Mesodermal cell (in vitro differentiated cells): ENCODE data around the gene ABCB11.

ENCODE experiments used
- H3K27ac ChIP-seq: 2 replicates; pipeline ENCODE4 v1.7.0; 2013; ENCODE audit warnings: mild to moderate bottlenecking, low read depth, low read length, moderate library complexity; ENCODE audit not compliant: severe bottlenecking
- H3K36me3 ChIP-seq: 2 replicates; pipeline ENCODE4 v1.7.1; 2013; ENCODE audit warnings: mild to moderate bottlenecking, low read length, moderate library complexity; ENCODE audit not compliant: control insufficient read depth, insufficient read depth
- H3K4me1 ChIP-seq: one replicate; pipeline ENCODE4 v1.7.1; 2013; ENCODE audit warnings: mild to moderate bottlenecking, low read length; ENCODE audit not compliant: insufficient read depth, control insufficient read depth, poor library complexity, severe bottlenecking
- H3K4me3 ChIP-seq: 2 replicates; pipeline ENCODE4 v1.7.0; 2013; ENCODE audit warnings: low read length, control low read depth, mild to moderate bottlenecking; ENCODE audit not compliant: insufficient read depth, poor library complexity, severe bottlenecking; ENCODE audit errors: extremely low read depth
- H3K9me3 ChIP-seq: 2 replicates; pipeline ENCODE4 v1.7.1; 2013; ENCODE audit warnings: mild to moderate bottlenecking, low read length, moderate library complexity; ENCODE audit not compliant: control insufficient read depth
- WGBS, 2 experiments: methylation state at CpG; one replicate each; pipeline ENCODE4 v1.1.5; 2013; ENCODE audit warnings: missing lambda C conversion rate in 2 of 2; ENCODE audit not compliant: insufficient coverage in 2 of 2; 5-methylcytosine and 5-hydroxymethylcytosine counted together

Gene ABCB11

DNA sequence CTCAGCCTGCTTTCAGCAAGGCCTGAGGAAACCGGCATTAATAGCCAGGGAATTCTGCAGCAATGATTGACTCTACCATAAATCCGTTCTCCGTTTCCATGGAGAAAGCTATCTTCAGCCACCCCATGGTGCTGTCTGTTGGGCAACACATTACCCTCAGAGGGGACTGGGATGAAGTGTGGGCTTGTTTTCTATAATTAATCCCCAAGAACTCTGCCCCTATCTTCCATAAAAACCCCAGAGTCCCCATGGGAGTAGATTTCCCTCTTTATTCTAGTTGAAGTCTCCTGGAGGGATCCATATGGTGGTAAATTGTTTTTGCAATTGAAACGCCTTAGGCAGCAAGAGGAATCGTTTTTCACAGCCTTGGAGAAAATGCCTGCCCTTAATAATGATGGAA is 120.8 kb downstream of the ABCB11 start:
- Histone ChIP-seq H3K27ac (no peak overlapping the region), H3K9me3 (no peaks in the 10 kb centered on the region), H3K36me3 (no peaks in the 10 kb centered on the region), H3K4me1 (no peaks in the 10 kb centered on the region), H3K4me3 (no peak overlapping the region)
- WGBS, 2 experiments = 83 to 86% methylated on average over 1 of the region's 5 CpGs

DNA sequence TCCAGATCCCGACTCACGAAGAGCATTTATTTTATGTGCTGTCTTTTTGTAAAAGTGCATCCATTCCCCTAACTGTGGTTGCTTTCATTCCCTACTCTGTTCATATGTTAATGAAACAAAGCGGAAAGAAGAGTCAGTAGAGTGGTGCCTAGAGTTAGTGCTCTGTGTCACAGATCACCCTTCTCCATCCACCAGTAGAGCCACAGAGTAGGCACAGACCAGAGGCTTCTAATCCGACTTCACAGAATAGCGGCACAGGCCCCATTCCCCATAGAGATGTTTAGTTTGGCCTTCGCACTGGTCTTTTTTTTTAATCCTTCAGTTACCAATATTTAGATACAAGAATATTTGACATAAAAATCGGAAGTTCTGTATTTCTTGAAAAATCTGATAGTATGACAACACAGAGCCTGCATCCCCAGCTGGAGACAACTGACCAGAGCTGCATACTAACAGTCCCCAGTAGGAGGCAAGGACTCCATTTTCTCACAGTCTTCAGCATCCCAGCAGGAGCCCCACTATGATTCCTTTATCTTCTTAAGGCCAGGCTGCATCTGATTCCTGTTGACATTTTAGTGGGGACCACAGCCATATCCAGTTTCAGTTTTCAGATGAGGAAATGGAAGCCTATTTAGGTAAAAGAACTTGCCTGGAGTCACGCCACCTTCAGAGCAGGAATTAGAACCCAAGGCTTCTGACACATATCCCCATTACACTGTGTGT is 123.0 kb downstream of the ABCB11 start:
- Histone ChIP-seq H3K27ac (no peak overlapping the region), H3K4me1 (no peaks in the 10 kb centered on the region), H3K4me3 (no peak overlapping the region), H3K36me3 (no peaks in the 10 kb centered on the region), H3K9me3 (no peaks in the 10 kb centered on the region)
- WGBS, 2 experiments = 67% methylated on average over 1 of the region's 8 CpGs; no CpG with 5 or more reads in 1 of the 2 experiments

DNA sequence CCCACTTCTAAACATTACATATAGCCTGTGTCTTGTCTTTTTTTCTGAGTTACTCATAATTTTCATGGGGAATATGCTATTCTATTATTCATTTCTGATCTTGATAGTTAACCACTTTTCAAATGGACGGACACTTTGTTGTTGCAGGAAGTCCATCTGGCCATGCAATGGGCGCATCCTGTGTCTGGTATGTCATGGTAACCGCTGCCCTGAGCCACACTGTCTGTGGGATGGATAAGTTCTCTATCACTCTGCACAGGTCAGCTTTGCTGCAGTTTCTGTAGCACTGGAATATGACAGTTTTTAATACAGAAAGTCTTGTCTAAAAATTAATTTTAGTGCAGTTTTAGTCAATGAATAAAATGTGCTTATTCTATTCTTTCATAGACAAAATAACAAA is 126.8 kb downstream of the ABCB11 start:
- Histone ChIP-seq H3K36me3 (no peaks in the 10 kb centered on the region), H3K9me3 (no peaks in the 10 kb centered on the region), H3K4me3 (no peak overlapping the region), H3K27ac (no peak overlapping the region), H3K4me1 (no peaks in the 10 kb centered on the region)
- WGBS, 2 experiments = 90 to 100% methylated on average over 1 to 3 of the region's 3 CpGs

DNA sequence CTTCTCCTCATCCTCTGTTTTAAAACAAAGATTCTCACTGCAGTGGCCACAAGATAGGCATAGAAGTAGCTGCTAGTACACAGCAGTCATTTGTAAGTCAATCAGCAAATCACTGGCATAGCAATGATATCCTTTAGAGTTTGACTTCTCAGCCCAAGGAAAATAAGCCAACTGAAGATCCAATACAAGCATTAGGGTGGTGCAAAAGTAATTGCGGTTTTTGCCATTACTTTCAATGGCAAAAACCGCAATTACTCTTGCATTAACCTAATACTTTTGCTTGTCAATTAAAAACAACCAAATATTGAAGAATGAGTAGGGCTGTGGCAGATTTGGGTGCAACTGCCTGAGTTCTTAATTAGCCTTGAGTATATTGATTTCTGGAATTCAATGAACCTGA is 127.2 kb downstream of the ABCB11 start:
- no peaks in the 10 kb centered on the region for H3K36me3 ChIP-seq
- H3K4me3 ChIP-seq = no peak overlapping the region
- H3K27ac ChIP-seq = no peak overlapping the region
- no peaks in the 10 kb centered on the region for H3K4me1 ChIP-seq
- no peaks in the 10 kb centered on the region for H3K9me3 ChIP-seq
- WGBS, 2 experiments = no CpG with 5 or more reads among the region's 2 CpGs

DNA sequence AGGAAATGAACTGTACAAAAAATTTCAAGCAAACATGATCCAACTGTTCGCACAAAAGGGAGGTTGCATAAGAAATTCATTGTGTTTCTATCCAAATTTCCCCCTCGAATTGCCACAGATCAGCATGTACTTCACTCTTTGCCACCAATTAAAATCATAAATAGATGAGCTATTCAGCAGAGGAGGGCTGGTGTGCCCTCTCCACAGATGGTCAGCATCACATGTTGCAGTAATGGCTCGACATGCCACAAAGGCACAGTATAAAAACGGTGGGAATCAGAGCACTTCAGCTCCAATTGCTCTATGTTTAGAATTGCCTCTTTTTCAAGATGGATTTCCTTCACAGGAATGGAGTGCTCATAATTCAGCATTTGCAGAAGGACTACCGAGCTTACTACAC is 130.1 kb downstream of the ABCB11 start, which contains the start of gene G6PC2:
Gene G6PC2 (plus strand): TSS at position 289 of the 400 bp plus-strand sequence. CDS start 41 bp downstream, at position 330.
- Histone ChIP-seq H3K9me3 (no peaks in the 10 kb centered on the region), H3K4me1 (no peaks in the 10 kb centered on the region), H3K27ac (no peak within 1 kb of the TSS), H3K4me3 (no peak within 1 kb of the TSS), H3K36me3 (no peaks in the 10 kb centered on the region)
- WGBS, 2 experiments = 82 to 89% methylated on average over 3 to 5 of the region's 5 CpGs

DNA sequence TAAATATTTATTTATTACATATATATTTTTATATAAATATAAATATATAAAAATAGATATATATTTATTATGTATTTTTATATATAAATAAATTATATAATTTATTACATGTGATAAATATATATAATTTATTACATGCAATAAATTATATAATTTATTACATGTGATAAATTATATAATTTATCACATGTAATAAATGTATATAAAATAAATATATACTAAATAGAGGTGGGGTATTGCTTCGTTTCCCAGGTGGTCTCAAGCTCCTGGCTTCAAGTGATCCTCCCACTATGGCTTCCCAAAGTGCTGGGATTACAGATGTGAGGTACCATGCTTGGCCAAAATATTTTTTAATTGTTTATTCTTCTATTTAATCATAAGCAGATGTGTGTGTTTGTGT is 133.7 kb downstream of the ABCB11 start:
- Histone ChIP-seq H3K4me3 (no peak overlapping the region), H3K27ac (no peak overlapping the region), H3K9me3 (no peaks in the 10 kb centered on the region), H3K4me1 (no peaks in the 10 kb centered on the region), H3K36me3 (no peaks in the 10 kb centered on the region)
- WGBS, 2 experiments = no CpG with 5 or more reads among the region's 1 CpG

DNA sequence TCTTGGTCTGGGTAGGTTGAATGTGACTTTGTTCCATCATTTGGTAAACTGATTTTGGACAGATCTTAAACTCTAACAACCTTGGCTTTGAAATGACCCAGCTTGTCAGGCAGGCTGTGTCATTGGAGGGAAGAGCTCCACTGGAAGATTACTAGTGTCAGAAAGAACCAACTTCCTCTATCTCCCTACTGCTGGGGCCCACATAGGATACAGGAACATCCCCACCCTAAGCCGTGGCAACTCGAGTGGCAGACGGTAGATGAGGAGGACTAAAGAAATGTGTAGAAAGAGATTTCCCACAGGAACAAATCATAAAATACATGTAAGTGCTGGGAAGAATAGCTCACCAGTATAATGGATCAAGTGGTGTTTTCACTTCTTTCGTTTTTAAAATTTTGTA is 134.3 kb downstream of the ABCB11 start:
- no CpG with 5 or more reads among the region's 4 CpGs for WGBS, 2 experiments
- Histone ChIP-seq H3K9me3 (no peaks in the 10 kb centered on the region), H3K27ac (no peak overlapping the region), H3K4me3 (no peak overlapping the region), H3K4me1 (no peaks in the 10 kb centered on the region), H3K36me3 (no peaks in the 10 kb centered on the region)

DNA sequence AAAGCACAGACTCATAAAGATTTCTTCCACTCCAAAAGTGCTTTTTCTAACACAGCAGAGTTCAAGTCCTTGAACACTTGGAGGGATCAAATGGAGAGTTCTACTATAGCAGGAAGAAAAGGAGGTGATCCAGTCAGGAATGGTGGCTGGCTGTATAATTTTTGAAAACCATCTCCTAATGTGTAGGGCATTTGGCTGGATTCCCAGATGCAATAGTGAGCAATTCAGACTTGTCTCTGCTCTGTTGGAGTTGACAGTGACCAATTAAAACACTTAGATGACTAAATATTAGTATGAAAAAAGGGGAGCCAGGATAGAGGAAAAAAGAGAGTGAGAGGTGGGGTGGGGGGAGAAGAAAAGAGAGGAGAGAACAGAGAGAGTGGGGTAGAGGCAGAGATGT is 135.4 kb downstream of the ABCB11 start:
- H3K27ac ChIP-seq = no peak overlapping the region
- no peak overlapping the region for H3K4me3 ChIP-seq
- no peaks in the 10 kb centered on the region for H3K36me3 ChIP-seq
- H3K9me3 ChIP-seq = no peaks in the 10 kb centered on the region
- no peaks in the 10 kb centered on the region for H3K4me1 ChIP-seq

DNA sequence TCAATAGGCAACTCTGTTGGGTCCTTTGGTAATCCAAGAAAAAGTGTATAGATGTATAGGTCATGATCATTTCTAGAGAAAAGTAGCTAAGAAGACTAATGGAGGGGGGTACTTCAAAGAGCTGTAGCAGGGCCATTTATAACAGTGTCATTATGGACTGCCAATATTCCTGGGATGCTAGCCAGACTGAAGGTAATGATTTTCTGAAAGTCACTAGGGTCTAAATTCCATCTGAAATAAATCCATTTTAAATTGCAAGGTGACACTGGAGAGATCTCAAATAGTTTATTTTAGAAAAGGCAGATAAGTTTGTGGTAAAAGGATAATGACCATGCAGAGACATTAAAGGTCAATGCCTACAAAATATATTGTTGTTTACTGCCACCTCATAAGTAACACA is 136.4 kb downstream of the ABCB11 start:
- no peak overlapping the region for H3K27ac ChIP-seq
- no peaks in the 10 kb centered on the region for H3K4me1 ChIP-seq
- H3K4me3 ChIP-seq = no peak overlapping the region
- no peaks in the 10 kb centered on the region for H3K36me3 ChIP-seq
- no peaks in the 10 kb centered on the region for H3K9me3 ChIP-seq

DNA sequence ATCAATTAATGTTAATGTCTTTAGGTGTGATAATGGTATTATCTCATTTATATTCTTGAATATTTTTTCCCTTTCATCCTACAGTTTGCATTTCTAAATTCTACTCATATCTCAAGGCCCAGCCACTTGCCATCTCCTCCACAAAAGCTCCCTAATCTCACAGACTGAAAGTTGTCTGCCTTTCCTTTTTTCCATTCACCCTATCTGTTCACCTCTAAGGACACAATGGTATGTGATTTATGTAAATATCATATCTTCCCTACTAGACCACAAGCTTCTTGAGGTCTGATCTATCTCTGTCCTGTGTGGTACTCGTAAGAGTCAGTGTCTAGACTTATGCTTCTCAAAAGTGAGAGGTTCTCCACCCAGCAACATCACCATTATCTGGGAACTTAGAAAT is 137.0 kb downstream of the ABCB11 start:
- no peaks in the 10 kb centered on the region for H3K4me1 ChIP-seq
- no peaks in the 10 kb centered on the region for H3K36me3 ChIP-seq
- WGBS, 2 experiments = no CpG with 5 or more reads among the region's 1 CpG
- no peaks in the 10 kb centered on the region for H3K9me3 ChIP-seq
- no peak overlapping the region for H3K27ac ChIP-seq
- H3K4me3 ChIP-seq = no peak overlapping the region

DNA sequence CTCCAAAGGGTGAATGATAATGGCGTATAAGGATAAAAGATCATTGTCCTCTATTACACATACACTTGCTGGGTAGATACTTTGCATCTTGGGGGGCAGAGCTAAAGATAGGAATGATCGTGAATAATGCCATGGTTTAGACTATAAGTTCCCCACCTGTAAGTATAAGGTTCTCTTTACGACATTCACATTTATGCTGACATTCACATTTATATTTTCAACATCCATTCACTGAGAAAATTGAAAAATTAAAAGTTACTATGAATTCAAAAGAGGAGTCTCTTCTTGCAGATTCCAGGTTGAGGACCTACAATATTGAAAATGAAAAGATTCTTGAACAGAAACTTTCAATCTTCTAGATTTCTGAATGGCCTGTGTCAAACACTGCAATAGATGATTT is 138.8 kb downstream of the ABCB11 start:
- H3K4me1 ChIP-seq = no peaks in the 10 kb centered on the region
- WGBS, 2 experiments = no CpG with 5 or more reads among the region's 3 CpGs
- no peaks in the 10 kb centered on the region for H3K9me3 ChIP-seq
- H3K36me3 ChIP-seq = peaks cover 12% of the 10 kb centered on the region
- H3K27ac ChIP-seq = no peak overlapping the region
- no peak overlapping the region for H3K4me3 ChIP-seq
